OCI-M1 (cell line): ENCODE data around the gene KCNC1.

Experiments
- DNase-seq: peaks from one replicate; lab custom pipeline; 2025; lab: John Stamatoyannopoulos, UW

The KCNC1 gene

DNA sequence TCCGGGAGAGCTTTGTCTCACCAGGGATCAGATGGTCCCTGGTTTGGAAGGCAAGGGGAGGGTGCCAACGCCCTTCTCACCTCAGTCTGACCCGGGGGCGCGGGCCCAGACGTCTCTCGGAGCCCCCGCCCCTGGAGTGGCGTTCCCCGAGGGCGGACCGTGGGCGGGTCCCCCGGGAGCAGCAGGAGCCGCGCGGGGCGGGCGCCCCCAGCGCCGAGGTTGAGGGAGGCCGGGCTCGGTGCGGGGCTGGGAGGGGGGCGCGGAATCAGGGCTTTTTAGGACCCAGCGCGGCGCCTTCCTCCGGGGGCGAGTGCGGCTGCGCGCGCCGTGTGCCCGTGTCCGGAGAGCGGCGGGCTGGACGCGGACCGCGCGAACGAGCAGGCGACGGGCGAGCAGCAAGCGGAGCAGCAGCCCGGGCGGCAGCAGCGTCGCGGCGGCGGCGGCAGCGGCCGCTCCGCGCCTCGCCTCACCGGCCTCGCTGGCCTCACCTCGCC, at the start of gene KCNC1:
KCNC1 (plus strand) TSS at position 364 of the 494 bp plus-strand sequence. CDS start 1,222 bp downstream, outside the sequence.
- DNase-seq, result no peak

- DNase-seq, result no peak
Observed at GRCh38 chr11:17686231-17686980, 48.2 kb upstream of the KCNC1 start.

DNA sequence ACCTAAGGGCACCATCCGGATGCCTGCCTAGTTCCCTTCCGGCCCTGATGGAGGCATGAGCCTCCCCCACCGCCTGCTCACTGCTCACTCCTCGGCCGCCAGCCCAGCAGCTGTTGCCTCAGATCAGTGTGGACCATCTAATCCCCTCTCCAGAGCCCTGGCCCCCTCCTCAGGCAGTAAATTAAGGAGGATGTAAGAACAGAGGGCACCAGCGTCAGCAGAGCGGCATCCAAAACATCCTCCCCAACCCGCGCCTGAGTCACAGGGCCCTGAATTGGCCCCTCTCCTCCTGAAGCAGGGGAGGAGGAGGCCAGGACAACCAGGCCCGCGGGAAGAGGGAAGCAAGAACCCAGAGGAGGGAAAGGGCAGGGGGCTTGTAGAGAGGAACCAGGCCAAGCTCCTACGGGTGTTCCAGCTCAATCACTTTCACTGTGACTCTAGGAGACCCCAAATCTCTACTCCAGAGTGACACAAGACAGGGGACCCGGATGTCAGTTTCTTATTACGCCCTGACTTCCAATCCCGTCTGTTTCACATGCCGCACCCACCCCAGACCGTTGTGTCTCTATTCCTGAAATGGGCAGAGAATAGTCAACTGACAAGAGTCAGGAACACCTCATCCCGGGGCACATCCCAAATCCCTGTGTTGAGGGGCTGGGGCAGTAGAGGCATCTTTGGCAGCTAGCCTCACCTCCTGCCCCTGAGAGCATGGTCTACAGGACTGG, 46.5 kb upstream of the KCNC1 start:
- no peak for DNase-seq

- DNase-seq, result no peak
Observed at GRCh38 chr11:17691550-17691949, 43.0 kb upstream of the KCNC1 start.

GRCh38 chr11:17691976-17692375, 42.6 kb upstream of the KCNC1 start:
- no peak for DNase-seq

DNA sequence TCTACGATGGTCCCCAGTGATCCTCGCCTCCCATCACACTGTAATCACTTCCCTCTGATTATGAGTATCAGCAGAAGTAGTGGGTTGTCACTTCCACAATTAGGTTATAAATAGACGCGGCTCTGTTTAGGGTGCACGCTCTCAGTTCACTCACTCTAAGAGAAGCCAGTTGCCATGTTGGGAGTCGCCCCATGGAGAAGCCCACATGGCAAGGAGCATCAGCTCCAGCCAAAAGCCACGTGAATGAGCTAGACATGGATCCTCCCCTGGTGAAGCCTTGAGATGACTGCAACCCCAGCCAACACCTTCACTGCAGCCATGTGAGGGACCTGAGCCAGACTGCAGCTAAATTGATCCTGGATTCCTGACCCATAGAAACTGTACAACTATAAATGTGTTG, 41.6 kb upstream of the KCNC1 start:
- no peak for DNase-seq

DNA sequence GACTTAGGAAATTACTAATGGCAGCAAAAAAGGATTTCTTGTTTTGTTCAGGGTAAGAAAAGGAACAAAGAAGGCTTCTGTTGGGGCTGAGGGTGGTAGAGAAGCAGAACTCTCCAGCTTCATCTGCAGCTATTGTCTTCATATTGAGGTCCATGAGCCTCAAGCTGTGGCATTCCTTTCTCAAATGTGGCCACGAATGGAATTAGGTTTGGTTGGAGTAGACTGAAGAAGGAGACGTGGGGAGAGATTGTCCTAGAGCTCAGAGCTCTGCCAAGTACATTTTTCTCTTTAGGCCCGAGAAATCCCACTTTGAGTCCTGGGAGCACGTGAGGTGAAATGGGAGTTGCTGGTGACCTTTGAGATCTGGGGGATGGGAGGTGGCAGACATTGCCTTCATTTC, 41.0 kb upstream of the KCNC1 start:
- no peak for DNase-seq

GRCh38 chr11:17694494-17695110, 40.0 kb upstream of the KCNC1 start:
- DNase-seq, result no peak

- no peak for DNase-seq
Observed at GRCh38 chr11:17695454-17696441, 38.8 kb upstream of the KCNC1 start.

DNA sequence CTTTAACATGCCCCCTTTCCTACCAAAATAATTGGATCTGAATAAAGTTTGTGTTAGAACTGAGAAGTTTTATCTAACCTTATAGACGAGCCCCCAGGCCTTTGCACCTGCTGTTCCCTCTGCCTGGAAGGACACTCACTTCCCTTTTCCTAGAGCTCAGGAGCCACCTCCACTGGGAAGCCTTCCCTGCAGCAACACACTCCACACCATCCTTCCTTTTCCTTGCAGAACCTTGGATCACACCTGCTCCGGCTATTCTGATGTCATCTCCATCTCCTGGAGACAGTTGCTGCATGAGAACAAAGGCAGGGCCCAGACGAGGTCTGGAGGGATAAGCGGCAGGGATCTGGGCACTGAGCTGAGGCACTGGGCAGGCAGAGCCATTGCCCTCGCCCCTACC, 37.8 kb upstream of the KCNC1 start:
- DNase-seq, result no peak

- no peak for DNase-seq
Observed at GRCh38 chr11:17697175-17697949, 37.2 kb upstream of the KCNC1 start.

- DNase-seq, result peak; percentile 45
Observed at GRCh38 chr11:17699147-17700114, 35.1 kb upstream of the KCNC1 start.

DNA sequence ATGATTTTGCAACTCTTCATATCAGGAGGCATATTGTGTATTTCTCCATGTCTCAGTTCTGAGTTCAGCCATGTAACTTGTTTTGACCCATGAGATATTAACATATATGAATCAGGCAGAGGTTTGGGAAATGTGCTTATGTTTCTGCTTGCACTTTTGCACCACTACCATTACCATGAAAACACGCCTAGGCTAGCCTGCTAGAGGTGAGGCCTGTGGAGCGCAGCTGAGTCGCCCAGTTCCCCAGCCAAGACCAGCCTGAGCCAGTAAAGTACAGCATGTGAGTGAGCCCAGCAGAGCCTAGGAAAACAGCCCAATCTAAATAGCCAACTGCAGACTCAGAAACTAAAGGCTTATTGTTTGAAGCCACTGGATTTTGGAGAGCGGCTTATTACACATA, 33.6 kb upstream of the KCNC1 start:
- no peak for DNase-seq

DNA sequence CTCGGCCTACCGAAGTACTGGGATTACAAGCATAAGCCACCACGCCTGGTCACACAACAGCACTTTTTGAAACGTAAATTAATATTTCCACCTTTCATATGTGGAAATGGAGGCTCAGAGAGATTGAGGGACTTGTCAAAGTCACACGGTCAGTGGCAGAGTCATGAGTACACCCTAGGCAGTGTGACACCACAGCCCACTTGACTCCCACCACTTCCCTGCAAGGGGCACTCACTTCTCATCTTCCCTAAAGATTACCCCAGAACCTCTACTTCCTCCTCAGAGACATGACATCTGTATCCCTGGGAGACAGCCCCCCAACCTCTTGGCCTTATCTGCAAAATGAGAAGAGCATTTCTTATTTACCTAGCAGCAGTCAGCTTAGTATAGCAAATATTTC, 31.7 kb upstream of the KCNC1 start:
- DNase-seq, result no peak

DNA sequence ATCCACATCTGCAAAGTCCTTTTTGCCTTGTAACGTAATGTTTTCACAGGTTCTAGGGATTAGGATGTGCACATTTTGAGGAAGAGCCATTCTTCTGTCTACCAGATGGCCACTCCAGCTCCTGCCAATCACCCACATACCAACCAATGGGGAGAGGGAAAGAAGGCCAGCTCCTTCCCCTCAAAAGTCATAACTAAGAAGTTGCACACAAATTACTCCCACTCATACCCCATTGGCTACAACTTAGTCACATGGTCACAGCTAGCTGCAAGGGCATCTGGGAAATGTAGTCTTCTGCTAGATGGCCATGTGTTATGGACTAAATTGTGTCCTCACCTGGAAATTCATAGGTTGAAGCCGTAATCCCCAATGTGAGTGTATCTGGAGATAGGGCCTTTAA, 30.6 kb upstream of the KCNC1 start:
- DNase-seq, result peak; percentile 33

DNA sequence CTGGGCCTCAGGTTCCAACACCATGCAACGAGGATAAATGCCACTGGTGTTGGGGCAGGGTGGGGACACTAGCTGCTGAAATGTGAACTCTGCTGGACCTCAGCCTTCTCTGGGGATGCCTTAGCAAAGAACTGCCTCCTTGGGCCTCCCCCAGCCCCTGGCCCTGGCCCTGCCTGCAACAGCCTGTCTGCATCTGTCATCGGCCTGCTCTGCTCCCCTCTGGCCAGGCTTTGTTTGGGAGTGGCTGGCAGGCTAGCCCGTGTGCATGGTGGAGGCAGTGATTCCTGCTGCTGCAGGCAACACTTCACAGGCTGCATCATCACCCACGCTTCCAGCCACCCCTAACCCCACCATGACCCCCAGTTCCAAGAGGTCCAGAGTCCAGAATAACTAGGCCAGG, 26.8 kb upstream of the KCNC1 start:
- no peak for DNase-seq

DNA sequence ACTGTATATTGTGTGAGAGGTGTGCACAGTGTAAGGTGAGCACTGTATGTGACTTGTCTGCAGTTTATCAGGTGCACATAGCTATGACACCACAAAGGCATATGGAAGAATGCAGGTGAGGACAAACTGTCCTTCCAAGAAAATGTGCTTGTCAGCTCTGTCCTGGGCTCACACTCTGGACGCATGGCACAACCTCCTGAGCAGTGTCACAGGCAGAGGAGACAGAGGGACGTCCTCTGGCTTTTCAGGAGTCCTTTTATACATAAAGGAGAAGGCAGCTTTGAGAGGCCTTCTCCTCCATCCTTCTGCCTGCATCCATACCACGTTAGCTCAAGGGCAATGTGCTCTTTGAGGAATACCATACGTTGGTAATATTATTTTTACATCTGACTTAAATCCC, 22.7 kb upstream of the KCNC1 start:
- DNase-seq, result no peak

DNA sequence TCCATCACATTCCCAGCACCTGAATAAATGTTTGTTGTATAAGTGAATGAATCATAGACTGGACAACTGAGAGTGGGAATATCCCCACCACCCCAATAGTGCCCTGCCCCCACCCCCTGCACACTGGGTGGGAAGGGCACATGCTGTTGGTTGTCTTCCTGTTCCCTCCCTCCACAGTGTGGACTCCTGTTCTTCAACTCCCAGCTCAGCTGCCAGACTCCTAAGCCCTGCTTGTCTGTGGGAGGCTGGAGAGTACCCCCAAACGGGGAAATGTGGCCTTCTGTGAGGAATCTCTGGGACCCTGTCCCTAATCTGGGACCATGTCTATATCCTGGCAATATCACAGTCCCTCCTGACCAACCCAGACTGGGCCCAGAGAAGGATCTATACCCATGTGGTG, 20.7 kb upstream of the KCNC1 start:
- no peak for DNase-seq

DNA sequence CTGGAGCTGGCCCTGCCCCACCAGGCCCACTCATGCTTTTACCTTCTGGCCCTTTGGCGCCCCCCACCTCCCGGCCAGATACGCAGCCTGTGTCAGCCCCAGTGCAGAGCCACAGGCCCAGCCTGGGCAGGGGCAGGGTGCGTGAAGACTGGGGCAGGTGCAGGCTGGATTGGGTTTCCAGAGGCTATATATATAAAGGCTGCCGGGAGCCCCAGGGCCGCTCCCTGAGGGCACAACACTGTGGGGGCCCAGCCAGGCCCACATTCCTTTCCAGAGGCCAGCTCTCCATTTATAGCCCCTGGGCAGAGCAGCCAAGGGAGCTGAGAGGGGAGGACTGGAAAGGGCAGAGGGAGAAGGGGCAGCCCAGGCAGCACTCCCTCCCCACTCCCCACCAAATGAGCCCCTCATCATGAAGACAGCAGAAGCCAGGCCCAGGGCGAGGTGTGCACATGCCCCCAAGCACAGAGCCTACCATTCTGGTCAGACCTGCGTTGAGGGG, 20.2 kb upstream of the KCNC1 start:
- DNase-seq, result no peak

GRCh38 chr11:17714870-17715269, 19.7 kb upstream of the KCNC1 start:
- DNase-seq, result no peak
